B cell (primary cell): ENCODE data around the gene SHC2. TPM values are rescaled to one million over a fixed set of nuclear protein-coding genes. Genes with fewer than 3 reads are reported as not detected.

Experiments
- ATAC-seq: fragments of 200-7000 bp; cut with Tn5 transposase; one replicate; pipeline ENCODE4 v1.10.0; 2021; ENCODE audit warnings: low read depth, mild to moderate bottlenecking, moderate number of reproducible peaks, moderate library complexity
- CTCF ChIA-PET: fragments of 350-600 bp; sonication (Branson Sonifier 250); formaldehyde crosslinking; loops from one replicate; lab custom pipeline; 2021; ENCODE audit warnings: antibody characterized with exemption, inconsistent platforms; lab: Charles Lee
- POLR2A ChIA-PET: fragments of 350-600 bp; sonication (Branson Sonifier 250); formaldehyde crosslinking; loops from one replicate; lab custom pipeline; 2021; ENCODE audit warnings: antibody characterized with exemption; lab: Charles Lee
- DNase-seq: peaks from one replicate; pipeline ENCODE4 v3.0.0; 2013
- H2AFZ ChIP-seq: 2 replicates; pipeline ENCODE4 v1.6.1; 2012; ENCODE audit warnings: mild to moderate bottlenecking, low read depth, low read length; ENCODE audit not compliant: insufficient read depth, poor library complexity, severe bottlenecking
- H3K27ac ChIP-seq, 2 donors: 1 replicate in 1 of 2; 2 replicates in 1 of 2; pipeline ENCODE4 v1.5.1; 2012 to 2013; ENCODE audit warnings: low read length in 2 of 2, mild to moderate bottlenecking in 2 of 2, moderate library complexity in 1 of 2
- H3K27me3 ChIP-seq, 4 experiments: fragments of 200-600 bp in 1 of 4; sonication (generic) in 1 of 4; replicated peaks in 1 of 4; 1 replicate in 2 of 4; 2 replicates in 2 of 4; pipeline versions ENCODE4 v1.6.1 to v1.7.0; 2013 to 2016; ENCODE audit warnings: low read length in 3 of 4, mild to moderate bottlenecking in 2 of 4, mixed read lengths in 1 of 4, moderate library complexity in 1 of 4; ENCODE audit not compliant: insufficient read depth in 4 of 4, control insufficient read depth in 3 of 4; ENCODE audit errors: control extremely low read depth in 1 of 4
- H3K36me3 ChIP-seq, 2 experiments: replicated peaks in 1 of 2; 1 replicate in 1 of 2; 2 replicates in 1 of 2; pipeline versions ENCODE4 v1.6.1 to v1.7.1; 2013; ENCODE audit warnings: low read length in 1 of 2; ENCODE audit not compliant: insufficient read depth in 2 of 2, control insufficient read depth in 1 of 2; ENCODE audit errors: control extremely low read depth in 1 of 2, extremely low read depth in 1 of 2
- H3K4me1 ChIP-seq, 2 donors: fragments of 200-600 bp in 1 of 2; sonication (generic) in 1 of 2; 1 replicate in 1 of 2; 2 replicates in 1 of 2; pipeline versions ENCODE4 v1.5.1 to v1.6.1; 2013 to 2017; ENCODE audit warnings: low read length in 2 of 2; ENCODE audit not compliant: control insufficient read depth in 2 of 2, insufficient read depth in 2 of 2
- H3K4me2 ChIP-seq: replicated peaks from 2 replicates; pipeline ENCODE3; 2012; ENCODE audit warnings: mild to moderate bottlenecking, low read depth, low read length; ENCODE audit not compliant: poor library complexity, severe bottlenecking
- H3K4me3 ChIP-seq, 5 experiments: fragments of 200-600 bp in 1 of 5; sonication (generic) in 1 of 5; 1 replicate in 3 of 5; 2 replicates in 2 of 5; pipeline versions ENCODE4 v1.5.1 to v1.7.0; 2011 to 2016; ENCODE audit warnings: low read length in 4 of 5, mild to moderate bottlenecking in 4 of 5, low read depth in 2 of 5, control low read depth in 1 of 5, moderate library complexity in 1 of 5; ENCODE audit not compliant: insufficient read depth in 1 of 5; ENCODE audit errors: control extremely low read depth in 1 of 5, extremely low read depth in 1 of 5
- H3K79me2 ChIP-seq: fragments of 200-600 bp; sonication (generic); one replicate; pipeline ENCODE4 v1.6.0; 2016; ENCODE audit warnings: low read length; ENCODE audit not compliant: control insufficient read depth, insufficient read depth
- H3K9ac ChIP-seq: fragments of 200-600 bp; sonication (generic); 2 replicates; pipeline ENCODE4 v1.6.1; 2017; ENCODE audit warnings: mild to moderate bottlenecking, low read length, moderate library complexity
- H3K9me3 ChIP-seq, 3 donors: one replicate each; pipeline versions ENCODE4 v1.6.1 to v1.7.1; 2013; ENCODE audit warnings: low read length in 2 of 3; ENCODE audit not compliant: control insufficient read depth in 2 of 3, insufficient read depth in 1 of 3; ENCODE audit errors: control extremely low read depth in 1 of 3
- H4K20me1 ChIP-seq: 2 replicates; pipeline ENCODE4 v1.6.0; 2012; ENCODE audit warnings: mild to moderate bottlenecking, low read length; ENCODE audit not compliant: insufficient read depth, control insufficient read depth, poor library complexity, severe bottlenecking
- H3K27ac Mint-ChIP-seq: one replicate; pipeline ENCODE4 v1.8.0; 2021; ENCODE audit warnings: mixed read lengths
- H3K27me3 Mint-ChIP-seq: one replicate; pipeline ENCODE4 v1.8.0; 2021; ENCODE audit warnings: mixed read lengths
- H3K4me1 Mint-ChIP-seq: one replicate; pipeline ENCODE4 v1.8.0; 2021; ENCODE audit warnings: mixed read lengths
- H3K4me3 Mint-ChIP-seq: one replicate; pipeline ENCODE4 v1.8.0; 2021; ENCODE audit warnings: mixed read lengths
- H3K9me3 Mint-ChIP-seq: one replicate; pipeline ENCODE4 v1.8.0; 2022; ENCODE audit warnings: mixed read lengths; ENCODE audit not compliant: insufficient read depth
- CTCF ChIP-seq: fragments of 200-600 bp; IDR thresholded peaks from one replicate; pipeline ENCODE4 v1.8.0; 2022; ENCODE audit warnings: antibody characterized with exemption, mild to moderate bottlenecking
- EZH2 ChIP-seq: IDR thresholded peaks from 2 replicates; pipeline ENCODE4 v1.6.1; 2012; ENCODE audit warnings: borderline replicate concordance, low read depth, mild to moderate bottlenecking, moderate library complexity, low read length; ENCODE audit not compliant: insufficient read depth, poor library complexity, severe bottlenecking
- WGBS: methylation state at CpG from one replicate; pipeline ENCODE4 v1.1.5; 2013; ENCODE audit warnings: missing lambda C conversion rate; ENCODE audit not compliant: insufficient coverage; 5-methylcytosine and 5-hydroxymethylcytosine counted together
- intact Hi-C: fragments of 100-400 bp; cut with micrococcal nuclease; formaldehyde crosslinking; loops from one replicate; pipeline ENCODE4 v1.10.0; 2022
- polyA plus RNA-seq: library from polyadenylated mRNA; depleted of rRNA; stranded (reverse); fragments of >200 nt; gene quantifications from 2 replicates; pipeline ENCODE4 v1.2.3, GENCODE V29; 2012
- total RNA-seq, 2 donors: library from RNA; stranded (reverse); fragments of 120-200 nt in 1 of 2; gene quantifications; 1 replicate in 1 of 2; 2 replicates in 1 of 2; pipeline versions ENCODE4 v1.2.3 to v1.2.4, GENCODE V29; 2013 to 2022

The SHC2 gene
- total and polyA plus RNA-seq, 2 donors (not counting 1 experiment from before 2014, with no cell fraction given), result 0.19 TPM; not detected in 1

GRCh38 chr19:493391-494170 is 32.7 kb upstream of the SHC2 start:
- POLR2A ChIA-PET, result no interaction called here
- WGBS, result 69% methylated on average over 20 of the region's 23 CpGs
- H3K4me1 ChIP-seq, result peaks cover 16 to 25% of the 10 kb centered on the region in 2 donors
- TF ChIP-seq EZH2 (no peak), CTCF (no peak)
- Mint-ChIP-seq H3K27me3 (peaks cover 5% of the 10 kb centered on the region), H3K27ac (peak overlapping the region; percentile 58), H3K9me3 (no peaks in the 10 kb centered on the region), H3K4me1 (peaks cover 2% of the 10 kb centered on the region), H3K4me3 (no peak overlapping the region)
- no peak for DNase-seq
- H3K79me2 ChIP-seq, result no peaks in the 10 kb centered on the region
- CTCF ChIA-PET, result no interaction called here
- H3K27me3 ChIP-seq, result peaks cover 0 to 34% (median 12%) of the 10 kb centered on the region in 4 experiments
- intact Hi-C loops, result no loop called here
- H3K4me3 ChIP-seq, result no peak overlapping the region
- H3K9me3 ChIP-seq, result peaks cover 0 to 27% (median 0%) of the 10 kb centered on the region in 3 donors
- no peak overlapping the region for H2AFZ ChIP-seq
- no peak for ATAC-seq
- no peaks in the 10 kb centered on the region for H3K36me3 ChIP-seq
- H3K4me2 ChIP-seq, result no peak overlapping the region
- no peak overlapping the region for H3K9ac ChIP-seq
- no peak overlapping the region for H3K27ac ChIP-seq
- H4K20me1 ChIP-seq, result no peaks in the 10 kb centered on the region

GRCh38 chr19:492091-492531 is 31.3 kb upstream of the SHC2 start:
- ATAC-seq (no peak), DNase-seq (peak; percentile 49)
- Histone ChIP-seq H3K4me1 (peaks cover 6 to 20% of the 10 kb centered on the region in 2 donors), H3K4me2 (no peak overlapping the region), H4K20me1 (no peaks in the 10 kb centered on the region), H3K27ac (no peak overlapping the region), H3K4me3 (no peak overlapping the region), H3K27me3 (peaks cover 0 to 24% (median 8%) of the 10 kb centered on the region in 4 experiments), H2AFZ (no peak overlapping the region), H3K36me3 (no peaks in the 10 kb centered on the region), H3K9ac (no peak overlapping the region), H3K79me2 (no peaks in the 10 kb centered on the region), H3K9me3 (peaks cover 0 to 23% (median 0%) of the 10 kb centered on the region in 3 donors)
- CTCF ChIA-PET, result interaction anchor here (2.2 kb wide), 1 partner anchor 14 kb away, joined by 15 read pairs; no protein-coding TSS in a partner anchor
- Mint-ChIP-seq H3K27ac (no peak overlapping the region), H3K4me1 (peaks cover 2% of the 10 kb centered on the region), H3K9me3 (no peaks in the 10 kb centered on the region), H3K4me3 (no peak overlapping the region), H3K27me3 (no peaks in the 10 kb centered on the region)
- POLR2A ChIA-PET, result no interaction called here
- intact Hi-C loops, result no loop called here
- 83% methylated on average over 3 of the region's 19 CpGs for WGBS
- TF ChIP-seq EZH2 (no peak), CTCF (no peak)
